Amygdala (tissue), 56 donors: Measurements from ENCODE around the gene TSPYL2.

ENCODE experiments used
- DNase-seq, 56 donors: peaks; one replicate each; lab custom pipeline; 2025; lab: John Stamatoyannopoulos, UW

The TSPYL2 gene

DNA sequence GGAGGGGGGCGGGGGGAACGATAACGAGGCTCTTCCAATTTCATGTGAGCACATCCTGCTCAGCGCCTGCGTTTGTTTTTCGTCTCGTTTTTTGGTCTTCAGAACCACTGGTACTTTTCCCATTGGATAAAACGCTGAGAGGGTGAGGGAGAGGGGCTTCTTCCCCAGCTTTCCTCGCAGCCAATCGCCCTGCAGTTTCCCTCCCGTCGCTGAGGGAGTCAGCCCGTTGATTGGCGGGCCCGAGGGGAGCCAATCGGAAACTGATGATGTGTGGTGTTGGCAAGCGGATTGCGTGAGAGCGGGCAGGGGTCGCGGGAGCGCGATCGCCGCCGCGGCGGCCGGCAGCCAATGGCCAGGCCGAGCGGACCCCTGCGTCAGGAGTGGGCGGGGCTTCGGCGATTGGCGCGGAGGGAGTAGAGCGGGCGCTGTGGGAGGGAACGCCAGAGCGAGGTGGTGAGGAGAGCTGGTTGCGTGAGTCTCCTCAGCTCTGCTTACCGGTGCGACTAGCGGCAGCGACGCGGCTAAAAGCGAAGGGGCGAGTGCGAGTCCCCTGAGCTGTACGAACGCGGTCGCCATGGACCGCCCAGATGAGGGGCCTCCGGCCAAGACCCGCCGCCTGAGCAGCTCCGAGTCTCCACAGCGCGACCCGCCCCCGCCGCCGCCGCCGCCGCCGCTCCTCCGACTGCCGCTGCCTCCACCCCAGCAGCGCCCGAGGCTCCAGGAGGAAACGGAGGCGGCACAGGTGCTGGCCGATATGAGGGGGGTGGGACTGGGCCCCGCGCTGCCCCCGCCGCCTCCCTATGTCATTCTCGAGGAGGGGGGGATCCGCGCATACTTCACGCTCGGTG is at the start of gene TSPYL2:
TSS of gene TSPYL2 (plus strand) at position 443 of the 848 bp plus-strand sequence. CDS start at position 575, 132 bp downstream.
- DNase-seq = peak; percentile 26 to 97 (median 89)

DNA sequence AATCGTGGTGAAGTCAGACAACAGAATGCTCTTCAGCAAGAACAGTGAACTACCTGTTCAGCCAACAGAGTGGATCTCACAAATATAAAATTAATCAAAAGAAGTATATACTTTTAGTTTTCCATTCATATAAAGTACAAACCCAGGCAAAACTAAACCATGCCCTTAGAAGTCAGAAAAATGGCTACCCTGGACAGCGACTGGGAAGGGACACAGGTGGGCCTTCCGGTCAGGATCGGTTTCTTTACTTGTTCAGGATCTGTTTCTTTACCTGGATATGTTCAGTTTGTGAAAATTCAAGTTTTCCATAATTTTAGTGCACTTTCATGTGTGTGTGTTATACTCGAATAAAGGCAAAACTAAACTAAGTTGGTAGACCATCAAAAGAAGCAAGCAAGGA is 46.0 kb upstream of the TSPYL2 start:
- DNase-seq = no peak

DNA sequence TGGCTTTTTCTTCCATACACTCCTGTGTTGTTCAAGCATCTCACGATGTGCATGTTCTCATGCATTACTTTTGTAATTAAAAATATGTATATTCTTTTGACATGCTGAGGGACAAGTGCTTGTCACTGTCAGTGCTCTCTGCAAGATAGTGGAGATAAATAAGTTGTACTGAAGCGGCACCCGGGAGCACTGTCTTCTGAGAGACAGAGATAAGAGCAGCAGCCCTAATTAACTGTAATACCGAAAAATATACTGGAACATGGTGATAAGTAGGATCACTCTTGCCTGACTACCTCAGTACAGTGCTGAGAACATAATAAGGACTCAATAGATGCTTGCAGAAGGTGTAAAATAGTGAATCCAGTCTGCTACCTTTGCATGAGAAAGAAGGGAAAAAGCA is 42.9 kb upstream of the TSPYL2 start:
- DNase-seq = no peak

DNA sequence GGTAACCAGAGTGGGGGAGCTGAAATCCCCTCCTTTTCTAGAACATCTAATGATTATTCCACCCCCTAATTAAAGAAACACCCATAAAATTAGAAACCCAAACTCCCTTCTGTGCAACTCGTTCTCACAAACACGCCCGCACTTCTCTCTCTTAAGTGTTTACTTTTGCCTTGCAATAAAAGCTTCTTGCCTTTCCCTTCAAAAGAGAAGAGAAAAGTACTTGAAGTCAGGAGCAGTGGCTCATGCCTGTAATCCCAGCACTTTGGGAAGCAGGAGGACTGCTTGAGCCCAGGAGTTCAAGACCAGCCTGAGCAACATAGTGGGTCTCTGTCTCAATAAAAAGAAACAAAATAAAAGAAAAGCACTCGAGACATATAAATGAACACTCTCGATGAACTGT is 37.2 kb upstream of the TSPYL2 start:
- DNase-seq = no peak

DNA sequence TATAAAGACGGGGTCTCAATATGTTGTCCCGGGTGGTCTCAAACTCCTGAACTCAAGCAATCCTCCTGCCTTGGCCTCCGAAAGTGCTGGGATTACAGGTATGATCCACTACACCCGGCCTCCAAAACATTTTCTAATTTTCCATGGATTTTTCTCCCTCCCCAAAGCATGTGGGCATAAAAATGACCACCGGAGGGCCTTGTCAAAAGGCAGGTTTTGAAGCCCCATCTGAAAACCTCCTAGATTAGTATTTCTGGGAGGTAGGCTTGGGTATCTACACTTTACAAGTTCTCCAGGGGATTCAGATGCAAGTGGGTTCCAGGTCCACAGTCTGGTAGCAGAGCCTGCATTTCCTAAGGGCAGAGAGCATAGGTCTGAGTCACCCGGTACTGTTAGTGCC is 34.9 kb upstream of the TSPYL2 start:
- no peak for DNase-seq

DNA sequence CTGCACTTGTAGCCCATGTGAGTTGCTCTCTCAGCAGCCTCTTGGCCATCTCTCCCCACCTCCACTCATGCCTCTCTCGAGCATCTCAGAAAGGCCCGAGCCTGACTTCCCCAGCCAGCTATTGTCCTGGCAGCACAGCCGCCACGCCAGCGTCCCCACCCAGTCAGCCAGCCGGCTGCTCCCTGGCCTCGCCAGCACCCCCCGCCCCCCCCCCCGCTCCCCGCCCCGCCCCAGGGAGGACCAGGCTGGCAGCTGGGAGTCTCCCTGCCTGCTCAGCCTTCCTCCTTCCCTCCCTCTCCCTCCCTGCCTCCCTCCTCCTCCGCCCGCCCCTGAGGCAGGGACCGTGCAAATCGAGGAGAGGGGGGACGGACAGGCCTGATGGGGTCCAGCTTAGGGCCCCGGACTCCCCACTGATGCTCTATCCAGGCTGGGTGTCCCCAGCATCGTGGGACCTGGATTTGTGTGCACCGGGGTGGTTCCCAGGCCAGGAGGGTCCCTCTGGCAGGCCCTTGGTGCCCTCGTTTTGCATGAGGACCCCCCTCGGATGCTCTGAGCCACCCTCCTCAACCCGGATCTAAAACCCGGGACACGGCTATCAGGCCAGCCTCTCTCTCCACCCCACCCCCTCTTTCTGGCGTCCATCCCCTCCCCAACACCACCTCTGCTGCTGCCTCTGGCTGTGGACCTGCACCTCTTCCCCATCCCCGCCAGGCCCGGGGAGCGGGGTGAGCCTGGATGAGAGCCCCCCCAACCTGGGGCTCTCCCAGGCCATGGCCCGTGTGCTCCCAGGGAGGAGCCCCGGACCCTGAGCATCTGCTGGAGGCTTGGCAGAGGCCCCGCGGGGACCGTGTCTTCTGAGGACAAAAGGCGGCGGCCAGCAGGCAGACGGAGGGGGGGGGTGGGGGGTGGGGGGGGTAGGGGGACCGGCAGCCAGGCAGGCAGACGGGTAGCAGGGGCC is 33.7 kb upstream of the TSPYL2 start, which contains the start of gene GPR173:
TSS of gene GPR173 (plus strand) at position 621 of the 958 bp plus-strand sequence. CDS start 27,833 bp downstream, outside the sequence.
- DNase-seq = peak; percentile 2 to 86 (median 66)

DNA sequence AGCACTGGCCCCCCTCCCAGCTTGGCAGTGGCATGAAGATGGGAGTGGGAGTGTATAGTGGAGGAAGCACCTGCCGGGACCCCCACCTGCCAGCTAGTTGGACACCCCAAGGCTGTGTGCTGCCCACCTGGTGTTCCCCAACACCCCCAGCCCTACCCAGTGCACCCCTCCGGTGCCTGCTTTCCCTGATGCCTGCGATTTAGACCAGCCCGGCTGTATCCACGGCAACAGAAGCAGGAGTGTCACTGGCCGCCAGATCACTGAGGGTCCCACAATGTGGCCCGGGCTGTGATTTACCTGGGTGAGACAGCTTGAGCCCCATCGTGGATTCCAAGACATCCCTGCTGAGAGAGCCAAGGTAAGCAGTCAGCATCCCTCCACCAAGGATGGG is 33.0 kb upstream of the TSPYL2 start:
- DNase-seq = no peak

DNA sequence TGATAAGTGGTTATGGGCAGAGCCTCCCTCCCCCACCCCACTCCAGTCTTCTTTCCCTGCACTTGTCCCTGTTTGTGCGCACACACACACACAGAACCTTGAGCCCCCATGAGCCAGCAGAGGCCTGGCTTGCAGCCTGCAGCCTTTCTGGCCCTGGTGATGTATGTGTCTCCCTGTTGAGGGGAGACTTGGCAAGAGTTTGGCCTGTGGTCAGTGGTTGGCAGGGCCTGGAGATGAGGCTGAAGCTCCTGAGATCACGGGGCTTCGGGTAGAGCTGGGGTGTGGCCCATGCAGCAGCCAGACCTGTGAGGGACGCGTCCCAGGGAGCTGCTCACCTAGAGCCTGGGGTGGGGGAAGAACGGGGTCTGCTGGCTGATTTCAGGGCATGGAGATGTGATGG is 31.3 kb upstream of the TSPYL2 start:
- no peak for DNase-seq

DNA sequence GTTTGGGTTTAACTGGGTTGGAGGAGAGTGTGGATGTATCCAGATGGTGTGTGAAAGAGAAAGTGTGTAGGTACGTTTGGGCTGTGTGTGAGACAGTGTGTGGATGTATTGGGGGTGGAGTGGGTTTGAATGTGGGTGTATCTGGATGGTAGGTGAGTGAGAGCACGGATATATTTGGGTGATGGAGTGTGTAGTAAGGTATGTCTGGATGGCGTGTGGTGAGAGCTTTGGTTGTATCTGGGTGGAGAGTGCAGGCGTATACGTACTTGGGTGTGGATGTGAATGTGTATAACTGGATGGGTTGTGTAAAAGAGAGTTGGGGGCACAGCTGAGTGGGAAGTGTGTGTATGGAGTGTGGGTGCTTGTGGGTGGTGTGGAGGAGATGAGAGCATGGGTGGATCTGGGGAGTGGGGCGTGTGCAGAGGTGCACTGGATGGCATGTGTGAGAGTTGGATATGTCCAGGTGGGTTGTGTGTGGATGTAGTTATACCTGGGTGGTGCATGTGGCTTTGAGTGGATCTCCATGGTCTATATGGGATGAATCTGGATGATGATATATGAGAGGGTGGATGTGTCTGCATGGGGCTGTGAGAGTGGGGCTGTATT is 26.8 kb upstream of the TSPYL2 start:
- DNase-seq = no peak

DNA sequence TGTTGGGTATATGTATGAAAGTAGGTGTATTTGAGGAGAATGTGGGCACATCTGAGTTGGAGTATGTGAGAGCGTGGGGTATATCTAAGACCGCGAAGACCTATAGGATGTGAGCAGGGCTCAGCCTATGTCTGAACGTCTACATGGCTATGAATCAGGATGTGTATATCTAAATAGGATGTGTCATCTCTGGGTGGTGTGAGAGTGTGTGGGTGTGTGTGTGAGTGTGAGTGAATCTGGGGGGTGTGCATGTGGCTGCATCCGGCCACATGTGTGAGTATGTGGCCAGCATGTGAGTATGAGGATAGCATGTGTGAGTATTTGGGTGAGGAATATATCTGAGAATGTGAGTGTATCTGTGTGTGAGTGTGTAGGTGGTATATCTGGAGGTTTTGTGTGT is 25.9 kb upstream of the TSPYL2 start:
- no peak for DNase-seq

DNA sequence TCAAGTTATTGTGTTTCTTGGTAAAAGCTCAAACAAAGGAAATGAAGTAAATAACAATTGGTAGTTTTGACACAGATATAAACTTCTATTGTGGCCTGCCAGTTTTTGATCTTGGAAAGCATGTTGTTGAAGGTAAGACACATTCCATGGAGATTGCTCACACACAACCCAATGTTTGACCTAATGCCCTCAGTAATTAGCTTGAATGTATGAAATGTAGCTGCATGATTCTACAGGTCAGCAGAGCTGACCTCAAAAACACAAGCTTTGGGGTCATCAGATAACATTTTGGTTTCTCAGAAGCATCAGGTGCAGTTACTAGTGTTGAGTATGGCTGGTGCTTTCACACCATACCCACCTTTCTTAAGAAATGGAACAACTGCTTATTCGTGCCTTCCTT is 17.1 kb upstream of the TSPYL2 start:
- no peak for DNase-seq

DNA sequence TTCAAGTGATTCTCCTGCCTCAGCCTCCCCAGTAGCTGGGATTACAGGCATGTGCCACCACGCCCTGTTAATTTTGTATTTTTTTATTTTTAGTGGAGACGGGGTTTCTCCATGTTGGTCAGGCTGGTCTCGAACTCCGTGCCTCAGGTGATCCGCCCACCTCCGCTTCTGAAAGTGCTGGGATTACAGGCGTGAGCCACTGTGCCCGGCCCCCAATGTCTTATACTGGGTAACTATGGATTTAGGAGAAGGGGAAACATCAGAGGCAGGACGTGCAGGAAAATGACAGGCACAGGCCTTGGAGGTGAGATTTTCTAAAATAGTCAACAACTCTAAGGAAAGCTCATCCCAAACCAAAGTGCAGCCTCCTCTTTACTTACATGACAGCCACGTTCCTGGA is 11.1 kb upstream of the TSPYL2 start:
- DNase-seq = no peak

DNA sequence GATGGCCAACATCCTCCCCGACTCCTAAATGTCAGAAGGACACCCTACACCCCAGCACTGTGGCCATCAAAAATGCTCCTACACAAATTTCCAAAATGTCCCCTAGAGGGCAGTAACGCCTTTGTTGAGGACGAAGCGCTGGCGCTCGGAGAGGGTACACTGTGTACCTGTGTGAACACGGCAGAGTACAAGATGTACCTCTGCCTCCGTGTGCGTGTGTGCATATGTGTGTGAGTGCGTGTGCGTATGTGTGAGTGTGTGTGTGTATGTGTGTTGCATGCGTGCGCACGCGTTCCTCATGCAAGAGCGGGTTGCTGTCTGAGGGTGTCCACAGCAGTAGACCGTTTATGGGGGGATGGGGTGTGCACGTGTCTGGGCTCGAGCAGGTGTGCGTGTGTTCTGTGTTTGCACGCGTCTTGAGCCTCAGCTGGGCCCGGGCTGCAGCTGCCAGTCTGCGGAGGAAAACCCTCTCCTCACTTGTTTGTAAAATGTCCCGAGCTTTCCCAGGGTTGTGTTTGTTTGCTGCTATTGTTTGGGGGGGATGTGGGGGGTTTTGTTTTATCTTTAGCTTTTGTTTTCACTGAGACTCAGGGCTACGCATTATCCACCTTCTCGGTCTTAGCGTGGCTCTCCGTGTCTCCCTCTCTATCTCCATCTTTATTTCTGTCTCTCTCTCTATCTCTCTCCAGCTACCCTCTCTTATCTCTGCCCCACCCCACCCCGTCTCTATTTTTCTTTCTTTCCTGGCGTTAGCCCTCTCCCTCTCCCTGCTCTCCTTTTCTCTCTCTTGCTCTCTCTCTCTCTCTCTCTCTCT is 10.4 kb upstream of the TSPYL2 start:
- DNase-seq = peak in 36 of 56 donors; percentile 3 to 62 (median 30)

DNA sequence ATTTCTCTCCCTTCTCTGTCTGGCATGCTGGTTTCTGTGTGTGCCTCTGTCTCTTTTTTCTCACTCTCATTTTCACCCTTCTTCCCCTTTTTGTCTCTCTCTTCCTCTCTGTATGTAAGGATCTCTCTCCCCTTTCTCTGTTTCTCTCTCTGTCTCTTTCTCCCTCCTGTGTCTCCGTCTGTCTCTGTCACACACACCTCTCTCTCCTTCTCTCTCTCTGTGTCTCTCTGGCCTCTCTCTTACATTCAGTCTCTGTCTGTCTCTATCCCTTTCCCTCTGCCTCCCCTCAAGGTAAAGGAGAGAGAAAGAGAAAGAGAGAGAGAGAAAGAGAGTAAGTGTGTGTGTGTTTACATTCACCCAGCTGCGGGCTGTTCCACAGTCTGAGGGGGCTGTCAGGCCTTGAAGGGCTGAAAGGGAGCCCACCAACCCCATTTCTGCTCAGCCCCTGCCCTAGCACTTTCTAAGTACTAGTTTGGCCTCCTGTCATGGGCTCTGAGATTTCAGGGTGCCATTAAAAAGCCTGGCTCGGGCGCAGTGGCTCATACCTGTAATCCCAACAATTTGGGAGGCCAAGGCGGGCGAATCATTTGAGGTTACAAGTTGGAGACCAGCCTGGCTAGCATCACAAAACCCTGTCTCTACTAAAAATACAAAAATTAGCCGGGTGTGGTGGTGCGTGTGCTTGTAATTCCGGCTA is 9.6 kb upstream of the TSPYL2 start:
- no peak for DNase-seq

DNA sequence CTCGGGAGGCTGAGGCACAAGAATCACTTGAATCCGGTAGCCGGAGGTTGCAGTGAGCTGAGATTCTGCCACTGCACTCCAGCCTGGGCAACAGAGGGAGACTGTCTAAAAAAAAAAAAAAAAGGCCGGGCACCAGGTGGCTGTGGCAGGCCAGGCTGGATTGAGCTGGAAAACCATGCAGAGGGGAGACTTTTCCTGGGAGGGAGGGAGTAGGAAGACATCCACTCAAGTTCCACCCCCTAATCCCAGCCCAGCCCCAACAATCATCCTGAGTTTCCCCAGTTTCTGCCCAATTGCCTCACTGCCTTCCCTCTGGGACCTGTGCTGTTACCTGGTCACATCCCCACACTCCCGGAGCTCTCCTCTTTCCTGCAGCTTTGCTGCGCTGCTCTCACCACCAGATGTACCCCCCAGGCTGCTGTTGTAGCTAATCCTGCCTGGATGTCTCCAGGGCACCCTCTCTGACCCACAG is 9.0 kb upstream of the TSPYL2 start:
- no peak for DNase-seq

DNA sequence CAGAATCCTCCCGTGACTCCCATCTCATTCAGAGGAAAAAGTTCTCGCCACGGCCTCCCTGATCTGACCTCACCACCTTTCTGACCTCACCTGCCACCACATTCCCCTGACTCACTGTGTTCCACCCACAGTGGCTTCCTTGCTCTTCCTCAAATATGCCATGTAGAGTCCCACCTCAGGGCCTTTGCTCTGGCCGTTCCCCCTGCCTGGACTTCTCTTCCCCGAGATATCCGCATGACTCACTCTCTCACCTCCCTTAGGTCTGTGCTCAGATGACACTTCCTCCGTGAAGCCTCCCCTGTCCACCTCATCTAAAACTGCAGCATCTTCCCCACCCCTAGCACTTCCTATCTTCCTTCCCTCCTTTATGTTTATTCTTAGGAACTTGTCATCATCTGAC is 7.2 kb upstream of the TSPYL2 start:
- DNase-seq = no peak

DNA sequence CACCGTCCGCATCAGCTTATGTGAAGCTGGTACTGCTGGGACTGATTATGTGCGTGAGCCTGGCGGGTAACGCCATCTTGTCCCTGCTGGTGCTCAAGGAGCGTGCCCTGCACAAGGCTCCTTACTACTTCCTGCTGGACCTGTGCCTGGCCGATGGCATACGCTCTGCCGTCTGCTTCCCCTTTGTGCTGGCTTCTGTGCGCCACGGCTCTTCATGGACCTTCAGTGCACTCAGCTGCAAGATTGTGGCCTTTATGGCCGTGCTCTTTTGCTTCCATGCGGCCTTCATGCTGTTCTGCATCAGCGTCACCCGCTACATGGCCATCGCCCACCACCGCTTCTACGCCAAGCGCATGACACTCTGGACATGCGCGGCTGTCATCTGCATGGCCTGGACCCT is 5.5 kb upstream of the TSPYL2 start:
- DNase-seq = no peak

DNA sequence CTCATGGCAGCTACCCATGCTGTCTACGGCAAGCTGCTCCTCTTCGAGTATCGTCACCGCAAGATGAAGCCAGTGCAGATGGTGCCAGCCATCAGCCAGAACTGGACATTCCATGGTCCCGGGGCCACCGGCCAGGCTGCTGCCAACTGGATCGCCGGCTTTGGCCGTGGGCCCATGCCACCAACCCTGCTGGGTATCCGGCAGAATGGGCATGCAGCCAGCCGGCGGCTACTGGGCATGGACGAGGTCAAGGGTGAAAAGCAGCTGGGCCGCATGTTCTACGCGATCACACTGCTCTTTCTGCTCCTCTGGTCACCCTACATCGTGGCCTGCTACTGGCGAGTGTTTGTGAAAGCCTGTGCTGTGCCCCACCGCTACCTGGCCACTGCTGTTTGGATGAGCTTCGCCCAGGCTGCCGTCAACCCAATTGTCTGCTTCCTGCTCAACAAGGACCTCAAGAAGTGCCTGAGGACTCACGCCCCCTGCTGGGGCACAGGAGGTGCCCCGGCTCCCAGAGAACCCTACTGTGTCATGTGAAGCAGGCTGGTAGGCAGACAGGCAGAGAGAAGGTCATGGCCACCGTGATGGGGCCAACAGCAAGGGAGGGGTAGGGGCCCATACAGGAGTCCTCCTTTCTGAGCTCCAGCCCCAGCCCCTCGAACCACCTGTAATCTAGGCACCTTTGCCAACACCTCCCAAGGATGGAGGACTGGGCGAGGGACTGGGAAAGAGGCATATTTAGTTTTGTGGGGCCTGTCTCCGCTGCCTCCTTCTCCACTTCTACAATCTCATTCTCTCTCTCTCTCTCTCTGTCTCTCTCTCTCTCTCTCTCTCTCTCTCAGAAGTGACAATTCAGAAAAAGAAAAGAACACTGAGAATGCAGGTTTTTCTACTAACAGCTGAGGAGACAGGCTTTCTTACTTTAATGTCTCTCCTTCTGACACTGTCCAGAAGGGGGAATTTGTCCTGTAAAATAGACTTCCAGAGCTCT is 4.7 kb upstream of the TSPYL2 start:
- DNase-seq = no peak
